NAMALWA (cell line): Measurements from ENCODE around the gene PCDHA2.
"Not testable (repeated sequence)": the region's sequence is repeated elsewhere in the genome, so short reads cannot be mapped to it uniquely, and the experiment has no call there.

ENCODE experiments used
- DNase-seq: peaks from one replicate; pipeline ENCODE4 v3.0.0-alpha.2; 2015; ENCODE audit warnings: low spot score

Gene PCDHA2

GRCh38 chr5:140821375-140822280, 27.0 kb downstream of the PCDHA2 start, which contains the start of gene PCDHA5:
Gene PCDHA5, plus strand, starts transcription at chr5:140821613.
- DNase-seq = peak; percentile 47

- DNase-seq = no peak
Measured at GRCh38 chr5:140822281-140822629, 27.6 kb downstream of the PCDHA2 start.

GRCh38 chr5:140822969-140823368, 28.3 kb downstream of the PCDHA2 start:
- DNase-seq = not testable (repeated sequence)

DNA sequence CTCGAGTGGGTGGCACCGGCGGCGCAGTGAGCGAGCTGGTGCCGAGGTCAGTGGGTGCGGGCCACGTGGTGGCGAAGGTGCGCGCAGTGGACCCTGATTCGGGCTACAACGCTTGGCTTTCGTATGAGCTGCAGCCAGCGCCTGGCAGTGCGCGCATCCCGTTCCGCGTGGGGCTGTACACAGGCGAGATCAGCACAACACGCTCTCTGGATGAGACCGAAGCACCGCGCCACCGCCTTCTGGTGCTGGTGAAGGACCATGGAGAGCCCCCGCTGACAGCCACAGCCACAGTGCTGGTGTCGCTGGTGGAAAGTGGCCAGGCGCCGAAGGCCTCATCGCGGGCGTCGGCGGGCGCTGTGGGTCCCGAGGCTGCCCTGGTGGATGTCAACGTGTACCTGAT, 28.8 kb downstream of the PCDHA2 start:
- no peak for DNase-seq

DNA sequence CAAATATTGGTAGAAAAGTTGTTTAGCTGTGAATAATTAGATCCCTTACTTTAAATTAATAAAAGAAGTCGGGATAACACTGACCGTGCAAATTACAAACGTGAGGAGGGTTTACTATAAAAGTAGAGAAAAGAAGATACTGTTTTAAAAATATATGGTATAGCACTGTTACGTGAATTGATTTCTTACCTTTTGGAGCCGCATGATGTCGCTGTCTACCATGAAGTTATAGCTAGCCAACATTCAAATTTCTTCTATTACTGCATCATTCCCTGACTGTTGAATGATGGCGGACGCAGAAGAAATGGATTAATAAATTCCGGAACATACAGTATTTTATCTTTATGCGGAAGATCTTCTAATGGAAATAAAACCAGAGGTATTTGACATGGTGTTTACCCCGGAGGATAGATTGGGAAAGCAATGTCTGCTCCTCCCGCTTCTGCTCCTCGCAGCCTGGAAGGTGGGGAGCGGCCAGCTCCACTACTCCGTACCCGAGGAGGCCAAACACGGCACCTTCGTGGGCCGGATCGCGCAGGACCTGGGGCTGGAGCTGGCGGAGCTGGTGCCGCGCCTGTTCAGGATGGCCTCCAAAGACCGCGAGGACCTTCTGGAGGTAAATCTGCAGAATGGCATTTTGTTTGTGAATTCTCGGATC, 33.2 kb downstream of the PCDHA2 start, which contains the start of gene PCDHA6:
TSS of gene PCDHA6 (plus strand) at position 257 of the 658 bp plus-strand sequence. CDS start at position 389, 132 bp downstream.
- no peak for DNase-seq

- no peak for DNase-seq
Measured at GRCh38 chr5:140828362-140828737, 33.7 kb downstream of the PCDHA2 start.

DNA sequence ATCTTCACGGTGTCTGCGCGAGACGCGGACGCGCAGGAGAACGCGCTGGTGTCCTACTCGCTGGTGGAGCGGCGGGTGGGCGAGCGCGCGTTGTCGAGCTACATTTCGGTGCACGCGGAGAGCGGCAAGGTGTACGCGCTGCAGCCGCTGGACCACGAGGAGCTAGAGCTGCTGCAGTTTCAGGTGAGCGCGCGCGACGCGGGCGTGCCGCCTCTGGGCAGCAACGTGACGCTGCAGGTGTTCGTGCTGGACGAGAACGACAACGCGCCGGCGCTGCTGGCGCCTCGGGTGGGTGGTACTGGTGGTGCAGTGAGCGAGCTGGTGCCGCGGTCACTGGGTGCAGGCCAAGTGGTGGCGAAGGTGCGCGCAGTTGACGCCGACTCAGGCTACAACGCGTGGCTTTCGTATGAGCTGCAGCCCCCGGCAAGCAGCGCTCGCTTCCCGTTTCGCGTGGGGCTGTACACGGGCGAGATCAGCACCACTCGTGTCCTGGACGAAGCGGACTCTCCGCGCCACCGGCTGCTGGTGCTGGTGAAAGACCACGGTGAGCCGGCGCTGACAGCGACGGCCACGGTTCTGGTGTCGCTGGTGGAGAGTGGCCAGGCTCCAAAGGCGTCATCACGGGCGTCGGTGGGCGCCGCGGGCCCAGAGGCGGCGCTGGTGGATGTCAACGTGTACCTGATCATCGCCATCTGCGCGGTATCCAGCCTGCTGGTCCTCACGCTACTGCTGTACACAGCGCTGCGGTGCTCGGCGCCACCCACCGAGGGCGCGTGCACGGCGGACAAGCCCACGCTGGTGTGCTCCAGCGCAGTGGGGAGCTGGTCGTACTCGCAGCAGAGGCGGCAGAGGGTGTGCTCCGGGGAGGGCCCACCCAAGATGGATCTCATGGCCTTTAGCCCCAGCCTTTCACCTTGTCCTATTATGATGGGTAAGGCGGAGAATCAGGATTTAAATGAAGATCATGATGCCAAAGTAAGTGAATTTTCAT, 35.2 kb downstream of the PCDHA2 start:
- DNase-seq = not testable (repeated sequence)

- DNase-seq = no peak
Measured at GRCh38 chr5:140833993-140834392, 39.3 kb downstream of the PCDHA2 start, which contains the start of gene PCDHA7. Gene PCDHA7, plus strand, starts transcription at chr5:140834269. Its CDS starts 115 bp downstream, at chr5:140834384.

DNA sequence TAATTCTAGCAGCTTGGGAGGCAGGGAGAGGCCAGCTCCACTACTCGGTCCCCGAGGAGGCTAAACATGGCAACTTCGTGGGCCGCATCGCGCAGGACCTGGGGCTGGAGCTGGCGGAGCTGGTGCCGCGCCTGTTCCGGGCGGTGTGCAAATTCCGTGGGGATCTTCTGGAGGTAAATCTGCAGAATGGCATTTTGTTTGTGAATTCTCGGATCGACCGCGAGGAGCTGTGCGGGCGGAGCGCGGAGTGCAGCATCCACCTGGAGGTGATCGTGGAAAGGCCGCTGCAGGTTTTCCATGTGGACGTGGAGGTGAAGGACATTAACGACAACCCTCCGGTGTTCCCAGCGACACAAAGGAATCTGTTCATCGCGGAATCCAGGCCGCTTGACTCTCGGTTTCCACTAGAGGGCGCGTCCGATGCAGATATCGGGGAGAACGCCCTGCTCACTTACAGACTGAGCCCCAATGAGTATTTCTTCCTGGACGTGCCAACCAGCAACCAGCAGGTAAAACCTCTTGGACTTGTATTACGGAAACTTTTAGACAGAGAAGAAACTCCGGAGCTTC, 39.9 kb downstream of the PCDHA2 start:
- DNase-seq = not testable (repeated sequence)

GRCh38 chr5:140835622-140836510, 41.2 kb downstream of the PCDHA2 start:
- no peak for DNase-seq

GRCh38 chr5:140840978-140841962, 46.6 kb downstream of the PCDHA2 start, which contains the start of gene PCDHA8:
Gene PCDHA8, plus strand, starts transcription at chr5:140841187. Its CDS starts 135 bp downstream, at chr5:140841322.
- DNase-seq = peak; percentile 72

DNA sequence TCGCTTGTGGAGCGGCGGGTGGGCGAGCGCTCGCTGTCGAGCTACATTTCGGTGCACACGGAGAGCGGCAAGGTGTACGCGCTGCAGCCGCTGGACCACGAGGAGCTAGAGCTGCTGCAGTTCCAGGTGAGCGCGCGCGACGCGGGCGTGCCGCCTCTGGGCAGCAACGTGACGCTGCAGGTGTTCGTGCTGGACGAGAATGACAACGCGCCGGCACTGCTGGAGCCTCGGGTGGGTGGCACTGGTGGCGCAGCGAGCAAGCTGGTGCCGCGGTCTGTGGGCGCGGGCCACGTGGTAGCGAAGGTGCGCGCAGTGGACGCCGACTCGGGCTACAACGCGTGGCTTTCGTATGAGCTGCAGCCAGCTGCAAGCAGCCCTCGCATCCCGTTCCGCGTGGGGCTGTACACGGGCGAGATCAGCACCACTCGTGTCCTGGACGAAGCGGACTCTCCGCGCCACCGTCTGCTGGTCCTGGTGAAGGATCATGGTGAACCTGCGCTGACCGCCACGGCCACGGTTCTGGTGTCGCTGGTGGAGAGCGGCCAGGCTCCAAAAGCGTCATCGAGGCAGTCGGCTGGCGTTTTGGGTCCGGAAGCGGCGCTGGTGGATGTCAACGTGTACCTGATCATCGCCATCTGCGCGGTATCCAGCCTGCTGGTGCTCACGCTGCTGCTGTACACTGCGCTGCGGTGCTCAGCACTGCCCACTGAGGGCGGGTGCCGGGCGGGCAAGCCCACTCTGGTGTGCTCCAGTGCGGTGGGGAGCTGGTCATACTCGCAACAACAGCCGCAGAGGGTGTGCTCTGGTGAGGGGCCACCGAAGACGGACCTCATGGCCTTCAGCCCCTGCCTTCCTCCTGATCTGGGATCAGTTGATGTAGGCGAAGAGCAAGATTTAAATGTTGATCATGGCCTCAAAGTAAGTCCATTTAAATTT, 48.4 kb downstream of the PCDHA2 start:
- DNase-seq = no peak
